Retinal pigment epithelial cell (primary cell): ENCODE results near the gene SFTA2.

Experiments used
- DNase-seq: peaks from one replicate; pipeline ENCODE4 v3.0.0-alpha.2; 2010; ENCODE audit warnings: low read depth
- H3K4me3 ChIP-seq: 2 replicates; pipeline ENCODE4 v1.5.1; 2011; ENCODE audit warnings: mild to moderate bottlenecking, low read length, control low read depth, moderate library complexity
- TF ChIP-seq, protein P1 (sequence below): conservative IDR thresholded peaks from 2 replicates; pipeline ENCODE4 v1.5.1; 2011; ENCODE audit warnings: low read depth, low read length, control low read depth, inconsistent platforms

The SFTA2 gene

DNA sequence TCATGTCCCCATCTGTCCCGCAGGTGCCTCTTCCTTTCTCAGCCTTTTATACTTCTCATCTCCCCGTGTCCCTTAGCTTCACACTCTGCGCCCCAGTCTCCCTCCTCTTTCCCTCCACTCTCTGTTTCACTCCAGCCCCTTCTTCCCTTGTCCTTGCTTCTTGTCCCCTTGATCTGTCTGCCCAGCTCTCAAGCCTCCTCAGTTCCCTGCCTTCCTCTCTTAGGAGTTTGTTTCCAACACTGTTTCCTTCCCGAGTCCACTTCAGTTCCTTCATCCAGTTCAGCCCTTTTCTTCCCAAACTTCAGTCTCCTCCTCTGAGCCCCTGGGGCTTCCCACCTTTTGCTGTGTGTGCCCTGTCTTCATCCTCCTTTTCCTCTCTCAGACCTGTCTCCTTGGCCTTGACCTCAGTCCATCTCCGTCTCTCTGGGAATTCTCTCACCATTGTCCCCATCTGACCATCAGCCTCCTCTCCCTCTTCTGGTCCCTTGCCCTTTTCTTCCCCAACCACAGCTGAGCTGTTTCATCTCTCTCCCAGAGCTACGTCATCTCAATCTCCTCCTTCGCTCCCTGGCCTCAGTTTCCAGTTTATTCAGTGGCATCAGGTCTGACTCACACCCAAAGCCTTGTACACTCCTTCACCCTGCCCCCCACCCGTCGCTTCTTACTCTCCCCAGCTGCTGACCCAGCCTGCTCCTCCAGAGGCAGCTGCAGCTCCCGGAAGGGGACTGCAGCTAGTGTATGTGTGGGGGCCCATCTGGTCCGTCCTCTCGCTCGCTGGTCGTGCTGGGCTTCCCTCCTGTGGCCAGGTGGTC lies 50.4 kb downstream of the SFTA2 start:
- no peak overlapping the region for H3K4me3 ChIP-seq
- no peak for DNase-seq
- TF ChIP-seq, protein P1, sequence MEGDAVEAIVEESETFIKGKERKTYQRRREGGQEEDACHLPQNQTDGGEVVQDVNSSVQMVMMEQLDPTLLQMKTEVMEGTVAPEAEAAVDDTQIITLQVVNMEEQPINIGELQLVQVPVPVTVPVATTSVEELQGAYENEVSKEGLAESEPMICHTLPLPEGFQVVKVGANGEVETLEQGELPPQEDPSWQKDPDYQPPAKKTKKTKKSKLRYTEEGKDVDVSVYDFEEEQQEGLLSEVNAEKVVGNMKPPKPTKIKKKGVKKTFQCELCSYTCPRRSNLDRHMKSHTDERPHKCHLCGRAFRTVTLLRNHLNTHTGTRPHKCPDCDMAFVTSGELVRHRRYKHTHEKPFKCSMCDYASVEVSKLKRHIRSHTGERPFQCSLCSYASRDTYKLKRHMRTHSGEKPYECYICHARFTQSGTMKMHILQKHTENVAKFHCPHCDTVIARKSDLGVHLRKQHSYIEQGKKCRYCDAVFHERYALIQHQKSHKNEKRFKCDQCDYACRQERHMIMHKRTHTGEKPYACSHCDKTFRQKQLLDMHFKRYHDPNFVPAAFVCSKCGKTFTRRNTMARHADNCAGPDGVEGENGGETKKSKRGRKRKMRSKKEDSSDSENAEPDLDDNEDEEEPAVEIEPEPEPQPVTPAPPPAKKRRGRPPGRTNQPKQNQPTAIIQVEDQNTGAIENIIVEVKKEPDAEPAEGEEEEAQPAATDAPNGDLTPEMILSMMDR: no peak
